GM21390 (cell line): ENCODE measurements around the gene SPATA18.
"Not testable (repeated sequence)": the region's sequence is repeated elsewhere in the genome, so short reads cannot be mapped to it uniquely, and the experiment has no call there.

ENCODE experiments used
- ATAC-seq: cut with Tn5 transposase; IDR thresholded peaks from one replicate; pipeline ENCODE4 v1.9.1; 2021; ENCODE audit not compliant: unreplicated experiment

The SPATA18 gene

DNA sequence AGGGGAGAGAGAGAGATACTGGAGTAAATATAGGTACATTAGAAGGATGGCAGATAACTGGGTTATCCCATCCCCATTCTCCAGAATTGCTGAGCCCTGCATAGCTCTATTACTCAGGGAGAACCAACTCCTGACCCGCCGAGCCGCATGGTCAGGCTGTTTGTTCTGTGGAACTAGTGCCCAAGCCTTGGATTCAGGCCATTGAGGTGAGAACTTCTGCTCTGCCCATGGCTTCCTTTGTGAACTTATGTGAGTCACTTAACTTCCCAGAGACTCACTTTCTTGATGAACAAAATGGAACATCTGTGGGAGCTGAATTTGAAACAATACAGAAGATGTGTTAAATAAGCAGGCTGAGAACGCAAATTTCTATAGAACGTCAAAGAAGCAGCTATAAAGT is 54.2 kb downstream of the SPATA18 start:
- no peak for ATAC-seq

DNA sequence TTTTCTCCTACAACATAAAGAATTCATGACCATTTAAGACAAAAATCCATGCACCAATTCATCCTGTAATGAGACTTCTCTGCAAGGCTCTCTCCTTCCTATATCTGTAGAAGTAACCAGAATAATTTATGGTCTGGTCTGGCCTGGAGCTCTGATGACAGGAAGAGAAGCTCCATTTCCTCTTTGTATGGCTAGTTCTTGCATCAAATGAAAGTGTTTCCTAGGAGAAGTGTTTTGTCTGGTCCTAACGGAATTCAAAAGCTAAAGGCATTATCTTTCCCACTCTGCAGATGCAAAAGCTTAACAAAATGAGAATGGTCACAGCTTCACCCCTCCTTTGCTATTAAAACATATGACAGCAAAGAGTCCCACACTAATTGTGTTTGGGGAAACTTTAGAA is 55.1 kb downstream of the SPATA18 start:
- no peak for ATAC-seq

DNA sequence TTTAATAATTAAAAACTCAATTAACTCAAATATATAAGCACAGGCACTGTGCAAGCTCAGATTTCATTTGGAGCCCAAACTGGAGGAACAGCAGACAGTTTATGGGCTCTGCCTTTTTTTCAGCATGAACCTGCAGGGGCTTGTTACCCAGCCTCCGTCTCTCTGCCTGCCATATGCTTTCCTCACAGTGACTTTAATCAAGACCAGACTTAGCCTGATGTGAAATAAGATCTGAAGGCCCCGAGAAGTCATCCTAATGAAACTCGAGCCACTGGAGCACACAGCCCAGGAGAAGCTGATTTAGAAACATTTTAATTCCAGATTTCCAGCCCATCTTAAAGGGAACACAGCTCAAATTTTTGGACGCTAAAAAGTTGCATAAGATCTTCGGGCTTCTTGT is 55.6 kb downstream of the SPATA18 start:
- no peak for ATAC-seq

DNA sequence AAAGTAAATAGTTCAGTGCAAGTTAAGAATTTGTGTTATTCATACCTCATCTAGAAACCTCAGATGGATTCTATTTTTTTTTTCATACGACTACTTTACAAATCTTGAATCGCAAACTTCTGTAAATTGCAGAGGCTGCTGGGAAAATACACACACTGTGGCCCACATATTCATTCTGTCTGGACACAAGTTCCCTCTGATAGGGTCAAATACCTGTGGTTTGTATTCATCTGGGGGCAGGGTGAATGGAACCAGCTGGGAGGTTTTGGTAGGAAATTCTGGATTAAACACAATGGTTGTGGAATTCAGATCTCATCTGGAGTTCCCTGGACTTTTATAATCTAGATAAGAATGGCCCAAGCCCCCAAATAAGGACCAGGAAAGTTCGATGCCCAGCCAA is 56.2 kb downstream of the SPATA18 start:
- ATAC-seq, result no peak

DNA sequence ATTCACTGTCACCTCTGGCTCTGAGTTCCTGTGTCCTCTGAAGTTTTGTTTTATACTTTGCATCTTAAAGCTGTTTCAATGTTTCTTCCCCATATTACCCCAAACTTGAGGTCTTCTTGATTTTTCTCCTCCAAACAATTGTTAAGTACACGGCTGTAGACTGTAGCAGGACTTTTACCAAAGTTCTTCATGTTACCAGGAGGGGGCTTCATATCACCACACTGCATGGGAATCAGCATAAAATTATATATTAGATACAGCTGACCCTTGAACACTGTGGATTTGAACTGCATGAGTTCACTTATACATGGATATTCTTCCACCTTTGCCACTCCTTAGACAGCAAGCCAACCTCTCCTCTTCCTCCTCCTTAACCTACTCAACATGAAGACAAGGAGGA is 56.6 kb downstream of the SPATA18 start:
- ATAC-seq, result no peak

DNA sequence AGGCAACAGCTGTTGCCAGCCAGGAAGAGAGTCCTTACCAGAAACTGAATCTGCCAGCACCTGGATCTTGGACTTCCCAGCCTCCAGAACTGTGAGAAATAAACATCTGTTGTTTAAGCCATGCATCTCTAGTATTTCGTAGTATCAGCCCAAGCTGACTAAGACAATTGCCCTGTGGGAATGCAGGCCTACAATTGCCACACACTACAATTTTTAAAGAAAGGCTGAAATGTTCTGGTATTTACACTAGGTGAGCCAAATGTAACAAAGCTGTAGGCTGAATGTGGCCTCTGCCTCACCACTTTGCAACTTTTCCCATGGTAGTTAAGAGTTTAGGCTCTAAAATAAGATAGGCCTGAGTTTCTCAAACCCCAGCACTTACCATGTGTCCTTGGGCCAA is 59.1 kb downstream of the SPATA18 start:
- ATAC-seq, result no peak

DNA sequence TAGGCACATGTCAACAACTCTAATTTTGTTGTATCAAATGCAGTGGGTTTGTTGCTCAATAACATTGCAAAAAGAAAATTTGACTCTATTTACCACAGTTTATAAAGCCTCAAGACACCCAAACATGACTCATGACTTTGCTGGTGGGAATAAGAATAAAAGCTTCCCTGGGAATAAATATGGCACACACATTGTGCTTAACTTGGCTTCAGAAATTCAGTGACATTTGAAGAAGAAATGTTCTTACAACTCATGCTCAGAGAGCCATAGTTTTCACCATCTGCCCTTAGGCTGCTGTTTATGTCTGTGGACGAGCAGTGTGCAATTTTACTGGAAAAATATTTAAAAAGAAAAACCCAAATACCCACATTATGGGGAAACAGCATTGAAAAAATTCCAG is 60.9 kb downstream of the SPATA18 start:
- ATAC-seq, result no peak

DNA sequence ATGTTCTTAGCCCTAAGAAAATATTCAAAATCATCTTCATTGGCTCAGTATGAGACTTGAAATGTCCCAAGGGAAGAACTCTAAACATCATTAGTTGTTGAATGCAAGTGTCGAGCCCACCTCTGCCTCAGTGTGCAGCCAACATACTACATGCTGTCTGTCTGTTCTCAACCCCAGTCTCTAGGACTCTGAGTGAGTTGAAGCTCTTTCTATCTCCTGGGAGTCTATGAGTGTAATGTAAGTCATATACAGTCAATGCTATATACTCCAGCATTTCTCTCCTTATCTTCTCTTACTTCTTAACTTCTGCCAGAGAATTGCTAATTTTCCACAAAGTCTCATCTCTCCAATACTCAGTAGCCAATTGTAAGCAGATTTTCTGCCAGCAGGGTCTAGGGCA is 61.3 kb downstream of the SPATA18 start:
- no peak for ATAC-seq

DNA sequence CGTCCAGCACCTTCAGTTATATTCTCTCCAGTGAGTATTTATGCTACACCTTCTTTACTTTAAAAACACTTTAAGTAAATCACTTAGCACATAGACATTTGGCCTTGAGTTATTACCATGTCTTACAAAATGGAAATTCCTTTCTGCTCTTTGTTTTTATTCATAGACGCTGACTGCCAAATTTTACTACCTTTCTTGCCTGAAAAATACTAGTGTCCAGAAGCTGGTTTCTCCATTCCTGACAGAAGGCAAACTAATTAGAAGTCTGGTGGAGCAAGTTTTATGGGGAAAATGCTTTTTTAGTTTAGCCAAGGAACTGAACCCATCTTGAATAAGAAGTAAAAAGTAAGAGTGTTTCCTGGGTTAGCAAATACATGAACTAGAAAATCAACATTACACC is 65.5 kb downstream of the SPATA18 start:
- ATAC-seq, result no peak

DNA sequence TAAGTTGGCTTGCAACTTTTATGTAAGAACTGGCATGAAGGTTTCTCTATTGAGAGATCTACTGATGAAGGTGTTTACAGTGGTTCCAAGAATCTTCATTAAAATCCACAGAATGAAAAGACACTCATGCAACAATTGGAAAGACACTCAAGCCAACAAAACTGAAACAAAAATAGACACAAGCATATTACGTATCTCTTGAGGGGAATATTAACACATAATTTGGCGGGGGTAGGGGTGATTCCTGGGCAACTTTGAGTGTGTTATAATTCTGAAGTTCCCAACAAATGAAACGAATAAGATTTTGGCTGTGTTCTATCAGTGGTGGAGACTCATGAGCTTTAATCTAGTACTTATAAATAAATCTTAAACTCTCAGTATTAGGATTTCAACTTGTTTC is 75.1 kb downstream of the SPATA18 start:
- no peak for ATAC-seq

DNA sequence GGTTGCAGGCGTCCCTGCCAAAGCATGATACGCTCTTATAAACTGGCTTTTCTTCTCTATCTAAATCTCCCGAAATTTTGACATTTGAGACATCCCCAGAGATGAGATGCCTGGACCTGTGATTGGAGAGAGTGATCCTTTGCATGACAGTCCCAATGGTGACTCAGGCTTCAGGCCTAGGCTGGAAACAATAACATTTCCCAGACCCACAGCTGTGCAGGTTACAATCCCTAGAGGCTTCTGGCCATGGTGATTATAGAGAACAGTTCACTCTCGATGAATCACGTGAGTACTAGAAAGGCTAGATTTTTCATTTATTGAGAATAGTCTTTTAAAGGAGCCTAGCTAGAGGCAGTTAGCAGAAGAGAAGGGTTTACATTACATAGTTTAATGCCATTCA is 75.9 kb downstream of the SPATA18 start:
- no peak for ATAC-seq

DNA sequence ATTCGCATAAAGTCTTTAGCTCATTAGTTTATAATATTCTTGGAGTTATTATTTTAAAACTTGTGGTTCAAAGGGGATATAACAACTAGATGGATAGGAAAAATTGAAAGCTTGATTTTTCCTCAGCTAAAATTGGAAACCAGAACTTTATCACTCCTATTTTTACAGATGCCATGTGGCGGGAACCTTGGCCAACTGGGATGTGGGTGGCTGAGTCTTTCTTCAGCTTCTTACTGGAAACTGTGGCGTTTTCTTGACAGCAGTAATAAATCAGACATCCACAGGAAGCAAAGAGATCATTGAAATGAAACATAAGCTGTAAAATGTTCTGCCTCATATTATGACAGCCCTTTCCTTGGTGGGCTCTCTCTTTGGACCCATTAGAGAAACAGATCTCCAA is 84.1 kb downstream of the SPATA18 start:
- ATAC-seq, result no peak

DNA sequence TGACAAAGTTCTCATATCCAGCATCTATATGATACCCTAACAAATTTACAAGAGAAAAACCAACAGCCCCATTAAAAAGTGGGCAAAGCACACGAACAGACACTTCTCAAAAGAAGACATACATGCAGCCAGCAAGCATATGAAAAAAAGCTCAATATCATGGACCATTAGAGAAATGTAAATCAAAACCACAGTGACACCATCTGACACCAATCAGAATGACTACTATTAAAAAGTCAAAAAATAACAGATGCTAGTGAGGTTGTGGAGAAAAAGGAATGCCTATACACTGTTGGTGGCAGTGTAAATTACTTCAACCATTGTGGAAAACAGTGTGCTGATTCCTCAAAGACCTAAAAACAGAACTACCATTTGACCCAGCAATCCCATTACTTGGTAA is 86.0 kb downstream of the SPATA18 start:
- not testable (repeated sequence) for ATAC-seq

DNA sequence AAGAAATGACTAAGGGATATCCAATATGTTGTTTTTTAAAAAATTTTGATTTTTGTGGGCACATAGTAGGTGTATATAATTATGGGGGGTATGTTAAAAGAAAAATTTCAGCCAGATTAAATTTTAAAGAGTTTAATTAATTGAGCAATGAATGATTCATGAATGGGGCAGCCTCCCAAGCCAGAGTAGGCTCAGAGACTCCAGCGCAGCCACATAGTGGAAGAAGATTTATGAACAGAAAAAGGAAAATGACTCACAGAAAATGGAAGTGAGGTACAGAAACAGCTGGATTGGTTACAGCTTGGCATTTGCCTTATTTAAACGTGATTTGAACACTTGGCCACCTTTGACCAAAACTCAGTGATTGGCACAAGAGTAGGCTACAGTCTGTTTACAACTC is 91.7 kb downstream of the SPATA18 start:
- ATAC-seq, result no peak

DNA sequence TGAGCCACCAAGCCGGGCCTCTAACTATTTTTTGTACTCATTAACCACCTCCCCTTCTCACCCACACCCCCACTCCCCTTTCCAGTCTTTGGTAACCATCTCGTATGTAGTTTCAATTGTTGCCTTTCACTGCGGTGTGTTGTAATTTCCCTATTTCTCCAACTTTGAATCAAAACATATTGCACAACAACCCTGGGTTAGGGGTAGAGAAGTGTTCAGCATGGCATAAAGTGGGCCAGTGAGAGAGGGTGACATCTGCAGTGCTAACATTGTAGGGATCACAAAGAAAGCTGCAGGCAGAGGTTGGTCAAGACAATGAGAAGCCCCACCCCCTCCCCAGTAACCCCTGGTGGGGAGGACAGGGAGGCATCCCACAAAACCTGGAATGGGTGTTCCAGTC is 92.7 kb downstream of the SPATA18 start:
- ATAC-seq, result no peak

DNA sequence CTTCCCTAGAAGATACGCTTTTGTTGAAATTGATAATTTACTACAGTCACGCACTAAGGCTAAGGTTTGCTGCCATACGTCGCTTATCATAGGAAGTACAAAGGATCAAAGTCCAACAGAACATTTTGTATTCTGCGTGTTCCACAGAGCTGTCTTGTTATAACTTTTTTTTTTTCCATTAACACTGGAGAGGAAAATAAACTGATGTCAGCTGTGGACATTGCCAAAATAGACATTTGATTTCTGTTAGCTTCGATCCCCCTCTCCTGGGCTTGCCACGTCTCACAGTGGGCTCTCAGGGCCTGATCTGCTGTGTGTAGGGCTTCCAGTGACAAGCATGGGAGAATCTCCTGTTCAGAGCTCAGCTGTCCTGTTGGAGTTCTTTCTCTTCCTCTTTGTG is 93.3 kb downstream of the SPATA18 start:
- ATAC-seq, result no peak
